ENCODE results near the gene ESYT2. TPM values are rescaled to one million over a fixed set of nuclear protein-coding genes. Genes with fewer than 3 reads are reported as not detected.
"Not testable (repeated sequence)": the region's sequence is repeated elsewhere in the genome, so short reads cannot be mapped to it uniquely, and the experiment has no call there.

Gene ESYT2
- total RNA-seq, 4 donors from 2014 or later = 209 to 286 (median 230) TPM

DNA sequence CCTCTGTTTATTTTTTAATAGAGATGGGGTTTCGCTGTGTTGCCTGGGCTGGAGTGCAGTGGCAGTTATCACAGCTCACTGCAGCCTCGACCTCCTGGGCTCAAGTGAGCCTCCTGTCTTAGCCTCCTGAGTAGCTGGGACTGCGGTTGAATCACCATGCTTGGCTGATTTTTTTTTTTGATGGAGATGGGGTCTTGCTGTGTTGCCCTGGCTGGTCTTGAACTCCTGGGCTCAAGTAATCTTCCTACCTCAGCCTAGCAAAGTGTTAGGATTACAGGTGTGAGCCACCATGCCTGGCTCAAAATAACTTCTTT lies 35.2 kb upstream of the ESYT2 start:
- no peaks in the 10 kb centered on the region for H3K9me3 ChIP-seq
- peaks cover 0 to 54% (median 4%) of the 10 kb centered on the region in 3 donors for H3K4me1 ChIP-seq
- H3K27ac ChIP-seq = peak overlapping the region; percentile 90 to 92 (median 91)
- 45 to 90% methylated on average over 2 of the region's 3 CpGs for WGBS, 2 donors (ENCODE audit: low coverage in 1 of 2)
- TF ChIP-seq POLR2AphosphoS5 (IDR thresholded peaks at IDR 0.05) (no peak), POLR2A (IDR thresholded peaks at IDR 0.05) (no peak), EP300 (IDR thresholded peaks at IDR 0.05) (no peak)
- TF ChIP-seq, protein P1, sequence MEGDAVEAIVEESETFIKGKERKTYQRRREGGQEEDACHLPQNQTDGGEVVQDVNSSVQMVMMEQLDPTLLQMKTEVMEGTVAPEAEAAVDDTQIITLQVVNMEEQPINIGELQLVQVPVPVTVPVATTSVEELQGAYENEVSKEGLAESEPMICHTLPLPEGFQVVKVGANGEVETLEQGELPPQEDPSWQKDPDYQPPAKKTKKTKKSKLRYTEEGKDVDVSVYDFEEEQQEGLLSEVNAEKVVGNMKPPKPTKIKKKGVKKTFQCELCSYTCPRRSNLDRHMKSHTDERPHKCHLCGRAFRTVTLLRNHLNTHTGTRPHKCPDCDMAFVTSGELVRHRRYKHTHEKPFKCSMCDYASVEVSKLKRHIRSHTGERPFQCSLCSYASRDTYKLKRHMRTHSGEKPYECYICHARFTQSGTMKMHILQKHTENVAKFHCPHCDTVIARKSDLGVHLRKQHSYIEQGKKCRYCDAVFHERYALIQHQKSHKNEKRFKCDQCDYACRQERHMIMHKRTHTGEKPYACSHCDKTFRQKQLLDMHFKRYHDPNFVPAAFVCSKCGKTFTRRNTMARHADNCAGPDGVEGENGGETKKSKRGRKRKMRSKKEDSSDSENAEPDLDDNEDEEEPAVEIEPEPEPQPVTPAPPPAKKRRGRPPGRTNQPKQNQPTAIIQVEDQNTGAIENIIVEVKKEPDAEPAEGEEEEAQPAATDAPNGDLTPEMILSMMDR (IDR thresholded peaks at IDR 0.05) = no peak
- H3K36me3 ChIP-seq = no peaks in the 10 kb centered on the region
- H3K27me3 ChIP-seq = no peaks in the 10 kb centered on the region
- peak overlapping the region; percentile 64 to 96 for H3K4me3 ChIP-seq
- no peak for ATAC-seq

DNA sequence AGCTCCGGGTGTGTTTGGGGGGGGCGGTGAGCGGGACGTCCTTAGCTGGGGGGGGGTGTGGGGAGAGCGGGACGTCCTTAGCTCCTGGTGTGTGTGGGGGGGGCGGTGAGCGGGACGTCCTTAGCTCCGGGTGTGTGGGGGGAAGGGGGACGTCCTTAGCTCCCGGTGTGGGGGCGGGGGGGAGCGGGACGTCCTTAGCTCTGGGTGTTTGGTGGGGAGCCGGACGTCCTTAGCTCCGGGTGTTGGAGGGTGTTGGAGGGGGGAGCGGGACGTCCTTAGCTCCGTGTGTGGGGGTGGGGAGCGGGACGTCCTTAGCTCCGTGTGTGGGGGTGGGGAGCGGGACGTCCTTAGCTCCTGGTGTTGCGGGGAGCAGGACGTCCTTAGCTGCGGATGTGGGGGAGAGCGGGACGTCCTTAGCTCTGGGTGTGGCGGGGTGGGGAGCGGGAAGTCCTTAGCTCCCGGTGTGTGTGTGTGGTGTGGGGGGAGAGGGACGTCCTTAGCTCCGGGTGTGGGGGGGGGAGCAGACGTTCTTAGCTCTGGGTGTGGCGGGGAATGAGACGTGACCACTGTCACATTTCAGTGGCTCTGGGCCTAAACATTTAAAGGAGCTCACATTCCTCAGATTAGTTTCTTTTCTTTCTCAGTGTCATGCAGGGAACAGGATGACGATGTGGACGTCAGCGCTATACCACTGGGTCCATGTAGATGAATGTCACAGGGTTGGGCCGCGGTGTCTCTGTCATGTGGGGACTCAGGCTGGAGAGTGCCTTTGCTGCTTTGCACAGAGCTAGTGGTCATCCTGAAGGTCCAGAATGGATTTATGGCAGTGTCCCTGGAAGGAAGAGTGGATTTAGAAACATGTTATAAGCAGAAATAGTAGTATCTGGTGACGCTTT lies 34.5 kb upstream of the ESYT2 start:
- no peaks in the 10 kb centered on the region for H3K9me3 ChIP-seq
- ATAC-seq = peak; percentile 89
- H3K27ac ChIP-seq = peak overlapping the region; percentile 90 to 92 (median 91)
- no peaks in the 10 kb centered on the region for H3K36me3 ChIP-seq
- peaks cover 0 to 55% (median 4%) of the 10 kb centered on the region in 3 donors for H3K4me1 ChIP-seq
- 0 to 20% methylated on average over 2 to 10 of the region's 45 CpGs for WGBS, 2 donors (ENCODE audit: low coverage in 1 of 2)
- peak overlapping the region; percentile 64 to 96 for H3K4me3 ChIP-seq
- TF ChIP-seq EP300 (IDR thresholded peaks at IDR 0.05) (no peak), POLR2A (IDR thresholded peaks at IDR 0.05) (peak in 1 of 2 donors; percentile 12), POLR2AphosphoS5 (IDR thresholded peaks at IDR 0.05) (peak; percentile 30)
- TF ChIP-seq, protein P1 (IDR thresholded peaks at IDR 0.05) = no peak
- no peaks in the 10 kb centered on the region for H3K27me3 ChIP-seq

- not testable (repeated sequence) for H3K9me3 ChIP-seq, H3K36me3 ChIP-seq, H3K27me3 ChIP-seq
- peak; percentile 22 for ATAC-seq
- Histone ChIP-seq H3K4me1 (peaks cover 0 to 55% (median 4%) of the 10 kb centered on the region in 3 donors), H3K4me3 (peak overlapping the region; percentile 64 to 96), H3K27ac (peak overlapping the region; percentile 90 to 92 (median 91))
- 59 to 63% methylated on average over 5 to 7 of the region's 13 CpGs for WGBS, 2 donors (ENCODE audit: low coverage in 1 of 2)
Observed at GRCh38 chr7:158862985-158863610, 33.8 kb upstream of the ESYT2 start.

DNA sequence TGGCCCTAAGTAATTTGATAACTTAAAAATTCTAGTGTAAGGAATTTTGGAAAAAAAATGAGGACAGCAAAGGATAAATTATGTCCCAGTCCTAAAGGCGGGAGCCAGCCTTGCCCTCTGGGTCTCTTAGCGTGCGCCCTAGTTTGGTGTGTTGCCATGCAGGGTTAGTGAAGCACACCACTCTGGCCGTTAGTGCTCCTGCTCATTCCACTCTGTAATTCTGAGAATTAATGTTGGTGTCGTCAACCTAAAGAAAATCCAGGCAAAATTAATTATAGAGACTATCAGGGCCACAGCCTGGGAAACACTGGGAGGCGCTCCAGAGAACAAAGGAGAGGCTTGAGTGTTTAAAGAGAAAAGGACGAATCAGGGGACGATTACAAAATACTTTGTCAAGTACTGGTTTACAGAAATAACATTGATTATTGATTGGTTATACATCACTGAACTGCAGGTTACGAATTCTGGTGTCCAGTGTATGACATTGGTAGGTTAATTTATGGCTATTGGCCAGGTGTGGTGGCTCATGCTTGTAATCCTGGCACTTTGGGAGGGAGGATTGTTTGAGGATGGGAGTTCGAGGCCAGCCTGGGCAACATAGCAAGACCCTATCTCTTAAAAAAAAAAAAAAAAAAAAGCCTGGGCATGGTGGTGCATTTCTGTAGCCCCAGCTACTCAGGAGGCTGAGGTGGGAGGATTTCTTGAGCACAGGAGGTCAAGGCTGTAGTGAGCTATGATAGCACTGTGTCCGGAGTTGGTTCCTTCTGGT lies 32.8 kb upstream of the ESYT2 start:
- 77 to 78% methylated on average over 10 to 11 of the region's 11 CpGs for WGBS, 2 donors (ENCODE audit: low coverage in 1 of 2)
- TF ChIP-seq POLR2A (IDR thresholded peaks at IDR 0.05) (no peak), POLR2AphosphoS5 (IDR thresholded peaks at IDR 0.05) (no peak), EP300 (IDR thresholded peaks at IDR 0.05) (no peak)
- TF ChIP-seq, protein P1 (IDR thresholded peaks at IDR 0.05) = no peak
- peaks cover 0 to 64% (median 12%) of the 10 kb centered on the region in 3 donors for H3K4me1 ChIP-seq
- no peaks in the 10 kb centered on the region for H3K27me3 ChIP-seq
- H3K4me3 ChIP-seq = no peak overlapping the region
- no peaks in the 10 kb centered on the region for H3K9me3 ChIP-seq
- no peak for ATAC-seq
- H3K27ac ChIP-seq = peak overlapping the region; percentile 90 to 92 (median 91)
- H3K36me3 ChIP-seq = no peaks in the 10 kb centered on the region
